Activated B cell treated with CpG ODN at 0.5 μM for 24 hours (primary cell): ENCODE data around the gene RAB37. TPM values are rescaled to one million over a fixed set of nuclear protein-coding genes. Genes with fewer than 3 reads are reported as not detected.

Experiments
- ATAC-seq: fragments of 200-7000 bp; cut with Tn5 transposase; one replicate; pipeline ENCODE4 v1.10.0; 2021; ENCODE audit warnings: low read depth, mild to moderate bottlenecking, moderate library complexity
- CTCF ChIA-PET: fragments of 350-600 bp; sonication (Branson Sonifier 250); formaldehyde crosslinking; loops from one replicate; lab custom pipeline; 2021; ENCODE audit warnings: antibody characterized with exemption; lab: Charles Lee
- POLR2A ChIA-PET: fragments of 350-600 bp; sonication (Branson Sonifier 250); formaldehyde crosslinking; loops from one replicate; lab custom pipeline; 2021; ENCODE audit warnings: antibody characterized with exemption; lab: Charles Lee
- DNase-seq: peaks from one replicate; pipeline ENCODE4 v3.0.0; 2022
- H3K27ac Mint-ChIP-seq: one replicate; pipeline ENCODE4 v1.8.0; 2020; ENCODE audit warnings: mixed read lengths
- H3K27me3 Mint-ChIP-seq: one replicate; pipeline ENCODE4 v1.8.0; 2021; ENCODE audit warnings: mixed read lengths
- H3K36me3 Mint-ChIP-seq: one replicate; pipeline ENCODE4 v1.8.0; 2021; ENCODE audit warnings: low read depth, mixed read lengths
- H3K4me1 Mint-ChIP-seq: one replicate; pipeline ENCODE4 v1.8.0; 2021; ENCODE audit warnings: mixed read lengths
- H3K4me3 Mint-ChIP-seq: one replicate; pipeline ENCODE4 v1.8.0; 2020; ENCODE audit warnings: mild to moderate bottlenecking, mixed read lengths
- H3K9me3 Mint-ChIP-seq: one replicate; pipeline ENCODE4 v1.8.0; 2020; ENCODE audit warnings: mixed read lengths
- intact Hi-C: fragments of 100-400 bp; cut with micrococcal nuclease; formaldehyde crosslinking; loops from one replicate; pipeline ENCODE4 v1.15.1; 2024
- total RNA-seq: library from RNA; stranded (reverse); gene quantifications from 2 replicates; pipeline ENCODE4 v1.2.3, GENCODE V29; 2022
- TF ChIP-seq, protein P1 (sequence below): fragments of 200-600 bp; IDR thresholded peaks from one replicate; pipeline ENCODE4 v1.8.0; 2022; ENCODE audit warnings: antibody characterized with exemption, mild to moderate bottlenecking

Gene RAB37
- total RNA-seq, 1 donor from 2014 or later, result 11.1 TPM

DNA sequence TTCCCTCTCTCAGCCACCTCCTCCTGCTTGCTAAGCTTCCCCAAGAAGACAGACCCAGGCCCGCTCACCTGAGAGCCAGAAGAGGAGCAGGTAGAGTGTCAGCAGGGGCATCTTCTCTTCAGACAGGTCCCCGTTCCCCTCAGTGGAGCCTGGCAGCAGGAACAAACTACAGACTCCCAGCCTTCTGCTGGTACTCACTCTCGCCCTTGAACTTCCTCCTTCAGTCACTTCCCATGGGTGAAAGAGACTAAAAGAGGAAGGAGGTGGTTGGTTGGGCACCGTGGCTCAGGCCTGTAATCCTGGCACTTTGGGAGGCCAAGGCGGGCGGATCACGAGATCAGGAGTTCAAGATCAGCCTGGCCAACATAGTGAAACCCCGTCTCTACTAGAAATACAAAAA, 24.3 kb upstream of the RAB37 start, which contains the start of gene CD300LF:
Gene CD300LF (minus strand): TSS at position 168 of the 400 bp plus-strand sequence. CDS start 57 bp downstream, at position 111.
- TF ChIP-seq, protein P1, sequence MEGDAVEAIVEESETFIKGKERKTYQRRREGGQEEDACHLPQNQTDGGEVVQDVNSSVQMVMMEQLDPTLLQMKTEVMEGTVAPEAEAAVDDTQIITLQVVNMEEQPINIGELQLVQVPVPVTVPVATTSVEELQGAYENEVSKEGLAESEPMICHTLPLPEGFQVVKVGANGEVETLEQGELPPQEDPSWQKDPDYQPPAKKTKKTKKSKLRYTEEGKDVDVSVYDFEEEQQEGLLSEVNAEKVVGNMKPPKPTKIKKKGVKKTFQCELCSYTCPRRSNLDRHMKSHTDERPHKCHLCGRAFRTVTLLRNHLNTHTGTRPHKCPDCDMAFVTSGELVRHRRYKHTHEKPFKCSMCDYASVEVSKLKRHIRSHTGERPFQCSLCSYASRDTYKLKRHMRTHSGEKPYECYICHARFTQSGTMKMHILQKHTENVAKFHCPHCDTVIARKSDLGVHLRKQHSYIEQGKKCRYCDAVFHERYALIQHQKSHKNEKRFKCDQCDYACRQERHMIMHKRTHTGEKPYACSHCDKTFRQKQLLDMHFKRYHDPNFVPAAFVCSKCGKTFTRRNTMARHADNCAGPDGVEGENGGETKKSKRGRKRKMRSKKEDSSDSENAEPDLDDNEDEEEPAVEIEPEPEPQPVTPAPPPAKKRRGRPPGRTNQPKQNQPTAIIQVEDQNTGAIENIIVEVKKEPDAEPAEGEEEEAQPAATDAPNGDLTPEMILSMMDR, result no peak
- Mint-ChIP-seq H3K9me3 (no peaks in the 10 kb centered on the region), H3K4me3 (peak within 1 kb of the TSS; percentile 32), H3K27me3 (no peaks in the 10 kb centered on the region), H3K4me1 (peaks cover 22% of the 10 kb centered on the region), H3K27ac (peak within 1 kb of the TSS; percentile 53), H3K36me3 (no peaks in the 10 kb centered on the region)
- peak; percentile 65 for ATAC-seq
- ChIA-PET CTCF (interaction anchor here (1.9 kb wide), 1 partner anchor 24 kb away, joined by 6 read pairs; the partner anchor contains the start of gene RAB37), POLR2A (interaction anchor here (0.7 kb wide), 1 partner anchor 24 kb away, joined by 8 read pairs; the partner anchor contains the start of gene RAB37)
- no peak for DNase-seq
- intact Hi-C loops, result no loop called here

DNA sequence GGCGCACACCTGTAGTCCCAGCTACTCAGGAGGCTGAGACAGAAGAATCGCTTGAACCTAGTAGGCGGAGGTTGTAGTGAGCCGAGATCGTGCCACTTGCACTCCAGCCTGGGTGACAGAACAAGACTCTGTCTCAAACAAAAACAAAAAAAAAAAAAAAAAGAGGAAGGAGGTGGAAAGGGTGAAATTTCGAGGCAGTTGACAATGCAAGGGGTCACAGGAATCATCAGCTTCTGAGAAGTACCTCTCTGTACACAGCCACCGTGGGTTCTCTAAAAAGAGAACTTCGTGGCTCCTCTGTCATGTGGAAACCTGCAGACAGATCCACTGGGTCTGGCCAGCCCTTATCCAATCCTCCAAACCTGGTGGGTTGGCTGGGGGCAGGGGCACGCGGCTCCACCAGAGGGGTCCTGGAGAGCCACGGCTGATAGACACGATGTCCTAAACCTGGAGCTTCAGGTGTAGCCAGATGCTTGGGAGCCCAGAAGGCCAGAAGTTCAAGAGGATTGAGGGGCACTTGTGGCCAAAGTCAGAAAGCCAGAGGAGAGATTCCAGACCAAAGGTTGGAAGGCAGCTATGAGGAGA, 23.8 kb upstream of the RAB37 start:
- ChIA-PET POLR2A (interaction anchor here (0.6 to 1.0 kb wide), 3 partner anchors 23 to 28 kb away, joined by 3 to 8 read pairs (median 4); partner anchors contain the start of gene RAB37), CTCF (interaction anchor here (1.9 kb wide), 1 partner anchor 23 kb away, joined by 6 read pairs; the partner anchor contains the start of gene RAB37)
- no peaks in the 10 kb centered on the region for H3K27me3 Mint-ChIP-seq
- peak; percentile 28 for ATAC-seq
- intact Hi-C loops, result no loop called here
- H3K4me3 Mint-ChIP-seq, result peak overlapping the region; percentile 25
- H3K36me3 Mint-ChIP-seq, result no peaks in the 10 kb centered on the region
- H3K4me1 Mint-ChIP-seq, result peaks cover 22% of the 10 kb centered on the region
- TF ChIP-seq, protein P1, result no peak
- H3K9me3 Mint-ChIP-seq, result no peaks in the 10 kb centered on the region
- no peak for DNase-seq
- H3K27ac Mint-ChIP-seq, result peak overlapping the region; percentile 53

DNA sequence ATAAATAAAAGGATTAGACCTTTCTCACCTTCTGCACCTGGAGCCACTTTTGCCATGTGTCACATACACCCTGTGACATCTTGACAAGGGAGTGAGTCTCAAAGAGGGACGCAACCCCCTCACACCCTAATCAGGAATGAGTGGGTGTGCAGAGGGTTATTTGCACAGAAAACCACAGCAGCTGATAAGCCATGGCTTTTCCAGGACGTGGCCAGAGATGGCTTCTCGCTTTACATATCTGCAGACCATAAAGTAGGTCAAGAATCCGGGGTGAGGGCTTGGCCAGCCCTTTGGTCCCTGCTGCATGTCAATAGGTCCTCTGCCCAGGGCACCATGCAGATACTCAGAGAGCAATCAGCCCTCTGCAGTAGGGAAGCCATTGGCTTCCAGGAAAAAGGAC, 21.9 kb upstream of the RAB37 start:
- intact Hi-C loops, result no loop called here

DNA sequence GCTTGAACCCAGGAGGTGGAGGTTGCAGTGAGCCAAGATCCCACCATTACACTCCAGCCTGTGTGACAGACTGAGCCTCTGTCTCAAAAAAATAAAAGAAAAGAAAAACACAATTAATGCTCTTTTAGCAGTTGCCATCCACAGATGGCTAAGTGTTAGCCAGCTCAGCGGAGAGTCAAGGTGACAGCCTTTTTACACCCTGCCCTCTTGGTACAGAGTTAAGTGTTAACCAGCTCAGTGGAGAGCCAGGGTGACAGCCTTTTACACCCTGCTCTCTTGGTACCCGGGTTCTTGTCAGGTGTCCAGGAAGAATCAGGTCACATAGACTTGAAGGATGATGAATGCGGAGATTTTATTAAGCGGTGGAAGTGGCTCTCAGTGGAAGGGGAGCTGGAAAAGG, 16.6 kb upstream of the RAB37 start:
- ChIA-PET CTCF (no interaction called here), POLR2A (no interaction called here)
- no peaks in the 10 kb centered on the region for H3K9me3 Mint-ChIP-seq
- no peak for DNase-seq
- H3K36me3 Mint-ChIP-seq, result no peaks in the 10 kb centered on the region
- TF ChIP-seq, protein P1, result no peak
- no peaks in the 10 kb centered on the region for H3K4me1 Mint-ChIP-seq
- H3K27me3 Mint-ChIP-seq, result no peaks in the 10 kb centered on the region
- H3K27ac Mint-ChIP-seq, result no peak overlapping the region
- no peak for ATAC-seq
- intact Hi-C loops, result no loop called here
- H3K4me3 Mint-ChIP-seq, result no peak overlapping the region

More for the DNA sequence above, 21.9 kb upstream of the RAB37 start:
- TF ChIP-seq, protein P1, result no peak
- Mint-ChIP-seq H3K4me1 (peaks cover 22% of the 10 kb centered on the region), H3K27ac (no peak overlapping the region), H3K4me3 (no peak overlapping the region), H3K27me3 (no peaks in the 10 kb centered on the region), H3K9me3 (no peaks in the 10 kb centered on the region), H3K36me3 (no peaks in the 10 kb centered on the region)
- POLR2A ChIA-PET, result no interaction called here
- ATAC-seq (no peak), DNase-seq (no peak)
- CTCF ChIA-PET, result no interaction called here

DNA sequence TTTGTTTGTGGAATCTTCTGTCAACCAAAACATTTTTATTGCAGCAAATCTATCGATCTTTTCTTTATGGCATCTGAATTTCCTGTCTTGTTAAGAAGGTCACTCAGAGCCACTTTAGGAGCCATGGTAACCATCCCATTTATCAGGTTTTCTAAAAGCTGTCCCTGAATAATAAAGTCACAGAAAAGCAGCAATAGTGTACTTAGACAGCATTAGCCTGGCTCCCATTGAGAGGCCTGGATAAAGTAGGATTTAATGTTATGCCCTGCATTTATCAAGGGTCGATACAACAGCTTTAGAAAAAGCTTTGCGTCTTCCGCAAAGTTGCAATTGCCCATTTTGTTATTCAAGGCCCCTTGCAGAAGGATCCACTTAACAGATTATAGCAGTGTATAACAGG, 14.3 kb upstream of the RAB37 start:
- no peaks in the 10 kb centered on the region for H3K36me3 Mint-ChIP-seq
- H3K9me3 Mint-ChIP-seq, result no peaks in the 10 kb centered on the region
- H3K27ac Mint-ChIP-seq, result no peak overlapping the region
- H3K4me1 Mint-ChIP-seq, result no peaks in the 10 kb centered on the region
- TF ChIP-seq, protein P1, result no peak
- H3K27me3 Mint-ChIP-seq, result no peaks in the 10 kb centered on the region
- ChIA-PET POLR2A (no interaction called here), CTCF (no interaction called here)
- H3K4me3 Mint-ChIP-seq, result no peak overlapping the region
- intact Hi-C loops, result no loop called here
- DNase-seq, result no peak
- no peak for ATAC-seq
